ENCODE results near the gene ARX. TPM values are rescaled to one million over a fixed set of nuclear protein-coding genes. Genes with fewer than 3 reads are reported as not detected.

Gene ARX
- total RNA-seq, 1 experiment from 2014 or later = 0.24 TPM

DNA sequence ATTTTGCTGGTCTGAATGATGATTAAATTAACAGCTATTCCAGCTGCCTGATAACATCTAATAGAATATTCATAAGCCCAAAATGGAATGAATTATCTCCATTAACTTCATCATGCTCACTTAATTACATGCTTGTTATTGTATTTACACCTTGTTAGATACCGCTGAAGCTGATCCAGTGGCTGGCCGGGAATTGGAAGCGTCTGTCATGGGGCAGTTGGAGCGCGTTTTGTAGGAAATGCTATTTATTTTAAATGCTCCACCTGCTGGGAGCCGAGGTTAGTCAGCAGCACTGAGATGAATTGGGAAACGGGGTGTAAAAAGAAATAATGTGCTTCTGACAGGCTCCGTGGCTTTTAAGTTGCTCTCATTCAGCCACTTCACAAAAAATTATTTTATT is 25.2 kb downstream of the ARX start:
- peaks cover 0 to 4% (median 4%) of the 10 kb centered on the region in 3 experiments; a peak in 3 of 7 replicates for H3K36me3 Mint-ChIP-seq (ENCODE audit: insufficient read depth in 1 of 3, low read depth in 3 of 3)
- no peak overlapping the region for H2AK5ac ChIP-seq (ENCODE audit: insufficient read length, low read length)
- H3K9me3 ChIP-seq (ENCODE audit: control insufficient read depth, low read depth, low read length) = no peaks in the 10 kb centered on the region
- no peaks in the 10 kb centered on the region for H3K9me3 Mint-ChIP-seq
- H2BK12ac ChIP-seq (ENCODE audit: insufficient read length, low read depth, low read length) = no peak overlapping the region
- H3K27ac ChIP-seq (ENCODE audit: insufficient read length, low read depth, low read length) = no peak overlapping the region
- peak; percentile 43 for DNase-seq
- no peaks in the 10 kb centered on the region for H3K23me2 ChIP-seq (ENCODE audit: insufficient read length, low read depth, low read length, poor library complexity, severe bottlenecking)
- no peak overlapping the region for H2BK120ac ChIP-seq (ENCODE audit: low read depth, low read length, poor library complexity, severe bottlenecking)
- H3K4ac ChIP-seq (ENCODE audit: low read depth, low read length) = no peak overlapping the region
- H3K4me1 Mint-ChIP-seq = peaks cover 44 to 52% of the 10 kb centered on the region in 2 experiments
- H3K27me3 Mint-ChIP-seq (ENCODE audit: low read depth) = peaks cover 12% of the 10 kb centered on the region
- H3K4me1 ChIP-seq (ENCODE audit: insufficient read depth, low read length) = peaks cover 8% of the 10 kb centered on the region; the same call in 1 of the 2 replicates
- H3K18ac ChIP-seq (ENCODE audit: insufficient read length, low read depth, low read length) = no peak overlapping the region
- H2AFZ ChIP-seq (ENCODE audit: low read length) = no peak overlapping the region
- no peak overlapping the region for H3K4me2 ChIP-seq (ENCODE audit: insufficient read depth, insufficient read length, low read length)
- H4K91ac ChIP-seq (ENCODE audit: insufficient read length, low read depth, low read length) = no peak overlapping the region
- no CpG with 5 or more reads among the region's 8 CpGs for WGBS (ENCODE audit: extremely low coverage, insufficient read length, low lambda C conversion rate)
- no peaks in the 10 kb centered on the region for H3K79me1 ChIP-seq (ENCODE audit: insufficient read depth, low read depth, low read length, poor library complexity, severe bottlenecking)
- no peak overlapping the region for H3T11ph ChIP-seq (ENCODE audit: low read length)
- H3K27ac Mint-ChIP-seq = no peak overlapping the region
- H3K79me2 ChIP-seq (ENCODE audit: insufficient read depth, low read length) = no peaks in the 10 kb centered on the region
- no peak overlapping the region for H2BK15ac ChIP-seq (ENCODE audit: low read depth, low read length)
- H4K8ac ChIP-seq (replicated peaks; ENCODE audit: insufficient read length, low read depth, low read length) = no peak overlapping the region
- H2BK20ac ChIP-seq (ENCODE audit: low read depth, low read length, poor library complexity, severe bottlenecking) = no peak overlapping the region
- H4K20me1 ChIP-seq (ENCODE audit: control insufficient read depth, insufficient read depth, insufficient read length) = no peaks in the 10 kb centered on the region
- no peak overlapping the region for H3K56ac ChIP-seq (ENCODE audit: insufficient read length, low read depth, low read length)
- H3K9ac ChIP-seq (ENCODE audit: extremely low read depth, insufficient read length, low read length) = no peak overlapping the region
- no peak overlapping the region for H4K5ac ChIP-seq (ENCODE audit: insufficient read length, low read depth, low read length)
- no peak overlapping the region for H3K14ac ChIP-seq (ENCODE audit: insufficient read depth, low read length)
- H3K23ac ChIP-seq (ENCODE audit: insufficient read length, low read depth, low read length) = no peak overlapping the region
- H2BK5ac ChIP-seq (ENCODE audit: insufficient read length, low read length) = no peak overlapping the region
- H3K27me3 ChIP-seq (ENCODE audit: insufficient read depth, low read length) = no peaks in the 10 kb centered on the region
- TF ChIP-seq, protein P1, sequence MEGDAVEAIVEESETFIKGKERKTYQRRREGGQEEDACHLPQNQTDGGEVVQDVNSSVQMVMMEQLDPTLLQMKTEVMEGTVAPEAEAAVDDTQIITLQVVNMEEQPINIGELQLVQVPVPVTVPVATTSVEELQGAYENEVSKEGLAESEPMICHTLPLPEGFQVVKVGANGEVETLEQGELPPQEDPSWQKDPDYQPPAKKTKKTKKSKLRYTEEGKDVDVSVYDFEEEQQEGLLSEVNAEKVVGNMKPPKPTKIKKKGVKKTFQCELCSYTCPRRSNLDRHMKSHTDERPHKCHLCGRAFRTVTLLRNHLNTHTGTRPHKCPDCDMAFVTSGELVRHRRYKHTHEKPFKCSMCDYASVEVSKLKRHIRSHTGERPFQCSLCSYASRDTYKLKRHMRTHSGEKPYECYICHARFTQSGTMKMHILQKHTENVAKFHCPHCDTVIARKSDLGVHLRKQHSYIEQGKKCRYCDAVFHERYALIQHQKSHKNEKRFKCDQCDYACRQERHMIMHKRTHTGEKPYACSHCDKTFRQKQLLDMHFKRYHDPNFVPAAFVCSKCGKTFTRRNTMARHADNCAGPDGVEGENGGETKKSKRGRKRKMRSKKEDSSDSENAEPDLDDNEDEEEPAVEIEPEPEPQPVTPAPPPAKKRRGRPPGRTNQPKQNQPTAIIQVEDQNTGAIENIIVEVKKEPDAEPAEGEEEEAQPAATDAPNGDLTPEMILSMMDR (conservative IDR thresholded peaks at IDR 0.05) = peak; percentile 49; the same call in 2 of the 3 replicates
- no peak overlapping the region for H3K4me3 Mint-ChIP-seq
